HG02759 (cell line): ENCODE results near the gene CEP104.

Experiments used
- ATAC-seq: cut with Tn5 transposase; IDR thresholded peaks from one replicate; pipeline ENCODE4 v1.9.1; 2021; ENCODE audit warnings: mild to moderate bottlenecking, moderate library complexity; ENCODE audit not compliant: unreplicated experiment

The CEP104 gene

GRCh38 chr1:3894626-3895278 lies 37.7 kb upstream of the CEP104 start:
- ATAC-seq: no peak

GRCh38 chr1:3893190-3893589 lies 36.2 kb upstream of the CEP104 start:
- ATAC-seq: no peak

- no peak for ATAC-seq
Observed at GRCh38 chr1:3892748-3893147, 35.7 kb upstream of the CEP104 start.

- no peak for ATAC-seq
Observed at GRCh38 chr1:3891329-3891865, 34.4 kb upstream of the CEP104 start.

- ATAC-seq: no peak
Observed at GRCh38 chr1:3890389-3891328, 33.6 kb upstream of the CEP104 start.

GRCh38 chr1:3889936-3890335 lies 32.9 kb upstream of the CEP104 start:
- no peak for ATAC-seq

GRCh38 chr1:3888301-3888700 lies 31.3 kb upstream of the CEP104 start:
- no peak for ATAC-seq

GRCh38 chr1:3886691-3887090 lies 29.7 kb upstream of the CEP104 start:
- ATAC-seq: no peak

- ATAC-seq: no peak
Observed at GRCh38 chr1:3886106-3886670, 29.2 kb upstream of the CEP104 start.

- no peak for ATAC-seq
Observed at GRCh38 chr1:3885611-3886010, 28.6 kb upstream of the CEP104 start.

GRCh38 chr1:3884966-3885365 lies 28.0 kb upstream of the CEP104 start:
- no peak for ATAC-seq

- ATAC-seq: no peak
Observed at GRCh38 chr1:3883194-3883925, 26.3 kb upstream of the CEP104 start.

- ATAC-seq: no peak
Observed at GRCh38 chr1:3881193-3881480, 24.1 kb upstream of the CEP104 start.

GRCh38 chr1:3880429-3881192 lies 23.6 kb upstream of the CEP104 start:
- no peak for ATAC-seq

GRCh38 chr1:3879787-3880428 lies 22.9 kb upstream of the CEP104 start:
- no peak for ATAC-seq

- no peak for ATAC-seq
Observed at GRCh38 chr1:3879099-3879498, 22.1 kb upstream of the CEP104 start.

- ATAC-seq: no peak
Observed at GRCh38 chr1:3876716-3877115, 19.7 kb upstream of the CEP104 start.

- no peak for ATAC-seq
Observed at GRCh38 chr1:3874736-3875135, 17.7 kb upstream of the CEP104 start.

GRCh38 chr1:3872546-3872945 lies 15.5 kb upstream of the CEP104 start:
- ATAC-seq: no peak

- no peak for ATAC-seq
Observed at GRCh38 chr1:3871451-3871805, 14.4 kb upstream of the CEP104 start.
